Right ventricle myocardium superior (tissue), 1 donor: ENCODE results near the gene RHBDL1. TPM values are rescaled to one million over a fixed set of nuclear protein-coding genes. Genes with fewer than 3 reads are reported as not detected.
"Not testable (repeated sequence)": the region's sequence is repeated elsewhere in the genome, so short reads cannot be mapped to it uniquely, and the experiment has no call there.

Source experiments
- ATAC-seq: fragments of 200-7000 bp; cut with Tn5 transposase; one replicate; pipeline ENCODE4 v1.9.1; 2020; ENCODE audit warnings: mild to moderate bottlenecking; ENCODE audit not compliant: poor library complexity
- DNase-seq: peaks from one replicate; pipeline ENCODE4 v3.0.0-alpha.2; 2020
- intact Hi-C: fragments of 100-400 bp; cut with DNase I; formaldehyde crosslinking; loops from one replicate; pipeline ENCODE4 v1.11.2; 2022
- total RNA-seq: library from RNA; stranded (reverse); fragmentation: NEBNext Ultra II Directional; extraction: Animal tissue kit (Norgen Biotek cat#: 25700); gene quantifications from one replicate; pipeline ENCODE4 v1.2.1, GENCODE V29; 2021
- donor health status: DM: no; HTN: yes; CAD: no; lungs with severe emphysema.

RHBDL1 gene
- total RNA-seq, 1 donor from 2014 or later: 2.0 TPM

GRCh38 chr16:680625-680945 is 5.1 kb downstream of the RHBDL1 start:
- intact Hi-C loops: no loop called here
- ATAC-seq (no peak), DNase-seq (no peak)

DNA sequence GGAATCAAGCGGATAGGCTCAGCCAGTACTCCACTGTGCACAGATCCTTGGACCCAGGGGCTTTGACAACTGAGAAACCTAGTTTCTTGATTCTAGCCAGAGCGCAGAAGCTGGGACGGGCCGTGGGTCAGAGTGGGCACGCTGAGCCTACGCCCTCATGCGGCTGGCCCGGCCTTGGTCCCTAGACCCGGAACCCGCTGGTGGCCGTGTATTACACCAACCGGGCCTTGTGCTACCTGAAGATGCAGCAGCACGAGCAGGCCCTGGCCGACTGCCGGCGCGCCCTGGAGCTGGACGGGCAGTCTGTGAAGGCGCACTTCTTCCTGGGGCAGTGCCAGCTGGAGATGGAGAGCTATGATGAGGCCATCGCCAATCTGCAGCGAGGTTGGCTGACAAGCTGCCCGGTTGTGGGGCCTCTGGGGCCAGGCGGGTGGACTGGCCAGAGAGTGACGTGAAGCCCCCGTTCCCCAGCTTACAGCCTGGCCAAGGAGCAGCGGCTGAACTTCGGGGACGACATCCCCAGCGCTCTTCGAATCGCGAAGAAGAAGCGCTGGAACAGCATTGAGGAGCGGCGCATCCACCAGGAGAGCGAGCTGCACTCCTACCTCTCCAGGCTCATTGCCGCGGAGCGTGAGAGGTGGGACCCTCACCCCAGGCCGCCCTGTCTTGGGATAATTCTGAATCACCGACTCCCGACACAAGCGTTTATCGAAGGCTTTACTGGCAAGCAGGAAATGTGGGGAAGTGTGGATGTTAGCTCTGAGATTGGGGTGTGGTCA is 5.7 kb downstream of the RHBDL1 start:
- intact Hi-C loops: no loop called here

GRCh38 chr16:681746-682427 is 6.4 kb downstream of the RHBDL1 start:
- intact Hi-C loops: no loop called here
- ATAC-seq: no peak
- no peak for DNase-seq

More for the DNA sequence above, 5.7 kb downstream of the RHBDL1 start:
- ATAC-seq (no peak), DNase-seq (peak; percentile 72)

- DNase-seq (no peak), ATAC-seq (no peak)
- intact Hi-C loops: no loop called here
Observed at GRCh38 chr16:682493-683395, 7.3 kb downstream of the RHBDL1 start.

DNA sequence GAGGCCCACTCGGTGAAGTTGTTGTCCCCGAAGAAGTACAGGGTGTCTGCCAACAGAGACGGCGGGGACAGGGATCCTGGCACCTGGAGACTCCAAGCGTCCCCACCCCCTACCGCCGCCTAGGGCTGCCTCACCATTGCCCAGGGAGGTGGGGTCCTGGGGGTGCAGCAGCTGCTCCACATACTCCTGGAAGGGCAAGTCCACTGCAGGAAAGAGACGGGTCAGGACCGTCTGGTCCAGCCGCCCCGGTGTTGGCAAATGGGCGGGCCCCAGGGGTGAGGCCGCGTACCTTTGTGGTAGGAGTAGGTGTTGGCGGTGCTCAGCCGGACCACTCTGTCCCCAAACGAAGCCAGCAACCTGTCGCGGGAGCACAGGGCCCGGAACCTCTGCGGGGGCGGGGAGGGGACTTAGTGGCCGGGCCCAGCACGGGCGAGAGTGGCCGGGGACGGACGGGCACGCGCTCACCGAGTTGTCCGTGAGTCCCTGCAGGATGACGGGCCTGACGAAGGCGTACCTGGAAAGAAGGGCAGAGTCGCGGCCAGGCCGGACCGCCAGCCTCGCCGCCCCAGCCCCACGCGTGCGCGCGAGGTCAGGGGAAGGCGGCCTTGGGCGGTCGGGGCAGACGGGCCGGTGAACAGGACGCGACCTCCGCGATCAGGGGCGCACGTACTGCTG is 8.1 kb downstream of the RHBDL1 start:
- intact Hi-C loops: no loop called here
- ATAC-seq (no peak), DNase-seq (no peak)

DNA sequence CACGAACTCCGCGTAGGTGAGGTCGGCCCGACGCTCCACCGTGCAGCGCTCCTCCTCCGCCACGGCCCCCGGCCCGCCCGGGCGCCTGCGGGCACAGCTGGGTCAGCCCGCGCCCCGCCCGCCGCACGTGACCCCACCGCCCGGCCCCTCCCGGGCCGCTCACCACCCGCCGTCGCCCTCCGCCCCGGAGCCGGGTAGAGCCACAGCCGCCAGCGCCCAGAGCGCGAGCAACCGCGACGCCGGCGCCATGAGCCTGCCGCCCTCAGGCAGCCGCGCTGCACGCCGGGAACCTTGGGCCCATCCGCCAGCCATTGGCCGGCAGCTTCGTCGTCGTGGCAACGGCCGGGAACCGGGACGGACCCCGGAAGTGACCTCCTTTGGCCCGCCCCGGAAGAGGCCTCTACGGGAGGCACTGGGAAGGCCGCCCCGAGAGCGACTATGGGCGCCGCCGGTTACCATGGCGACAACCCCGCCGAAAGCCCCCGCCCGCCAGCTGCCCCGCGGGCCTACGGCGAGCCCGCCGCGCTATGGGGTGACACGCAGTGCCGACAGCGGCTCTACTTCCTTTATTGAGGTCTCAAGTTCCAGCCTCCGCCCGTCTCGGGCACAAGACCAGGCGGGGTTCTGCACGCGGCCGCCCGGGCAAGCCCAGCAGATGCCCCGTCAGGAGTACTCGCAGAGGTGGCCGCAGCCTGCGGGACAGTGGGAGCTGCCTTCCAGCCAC is 8.8 kb downstream of the RHBDL1 start, which contains the start of gene JMJD8:
Gene JMJD8 (minus strand): TSS at position 264 of the 724 bp plus-strand sequence. CDS start 15 bp downstream, at position 249.
- intact Hi-C loops: no loop called here
- ATAC-seq: peak; percentile 76
- DNase-seq: peak; percentile 99

GRCh38 chr16:684961-685696 is 9.7 kb downstream of the RHBDL1 start:
- no peak for ATAC-seq
- no peak for DNase-seq
- intact Hi-C loops: no loop called here

DNA sequence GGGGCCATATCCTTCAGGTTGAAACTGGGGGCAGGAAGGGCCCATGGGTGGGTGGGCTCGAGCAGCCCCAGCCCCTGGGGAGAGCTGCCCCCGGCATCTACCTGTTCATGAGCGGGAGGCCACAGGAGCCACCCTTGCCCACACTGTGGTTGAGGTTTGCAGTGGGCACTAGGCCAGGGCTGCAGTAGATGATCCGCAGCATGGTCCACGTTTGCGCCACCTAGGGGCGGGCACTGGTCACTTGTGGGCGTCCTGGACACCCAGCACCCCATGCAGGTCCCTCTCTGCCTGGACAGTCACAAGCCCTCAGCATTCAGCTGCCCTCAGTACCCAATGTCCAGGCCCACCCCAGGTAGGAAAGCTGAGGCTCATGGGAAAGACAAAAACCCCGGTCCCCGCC is 10.5 kb downstream of the RHBDL1 start:
- ATAC-seq: no peak
- DNase-seq: no peak
- intact Hi-C loops: no loop called here

- DNase-seq (no peak), ATAC-seq (no peak)
- intact Hi-C loops: no loop called here
Observed at GRCh38 chr16:686459-687260, 11.2 kb downstream of the RHBDL1 start.

- no peak for ATAC-seq
- intact Hi-C loops: no loop called here
- DNase-seq: no peak
Observed at GRCh38 chr16:687499-687898, 12.0 kb downstream of the RHBDL1 start.

GRCh38 chr16:689175-689897 is 13.9 kb downstream of the RHBDL1 start:
- intact Hi-C loops: no loop called here
- no peak for ATAC-seq
- DNase-seq: no peak

DNA sequence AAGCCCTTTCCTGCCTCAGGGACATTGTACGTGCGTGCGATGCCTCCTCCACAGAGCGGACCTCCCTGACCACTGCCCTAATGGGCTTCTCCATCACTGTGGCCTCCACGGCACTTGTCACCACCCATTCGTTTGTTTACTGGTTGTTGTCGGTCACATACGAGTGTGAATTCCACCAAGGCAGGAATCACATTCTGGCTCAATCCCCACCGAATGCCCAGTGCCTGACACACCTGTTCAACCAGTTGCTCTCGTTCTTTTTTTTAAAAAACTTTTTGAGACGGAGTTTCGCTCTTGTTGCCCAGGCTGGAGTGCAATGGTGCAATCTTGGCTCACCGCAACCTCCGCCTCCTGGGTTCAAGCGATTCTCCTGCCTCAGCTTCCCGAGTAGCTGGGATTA is 15.8 kb downstream of the RHBDL1 start:
- intact Hi-C loops, DNase-seq, ATAC-seq: not testable (repeated sequence)

DNA sequence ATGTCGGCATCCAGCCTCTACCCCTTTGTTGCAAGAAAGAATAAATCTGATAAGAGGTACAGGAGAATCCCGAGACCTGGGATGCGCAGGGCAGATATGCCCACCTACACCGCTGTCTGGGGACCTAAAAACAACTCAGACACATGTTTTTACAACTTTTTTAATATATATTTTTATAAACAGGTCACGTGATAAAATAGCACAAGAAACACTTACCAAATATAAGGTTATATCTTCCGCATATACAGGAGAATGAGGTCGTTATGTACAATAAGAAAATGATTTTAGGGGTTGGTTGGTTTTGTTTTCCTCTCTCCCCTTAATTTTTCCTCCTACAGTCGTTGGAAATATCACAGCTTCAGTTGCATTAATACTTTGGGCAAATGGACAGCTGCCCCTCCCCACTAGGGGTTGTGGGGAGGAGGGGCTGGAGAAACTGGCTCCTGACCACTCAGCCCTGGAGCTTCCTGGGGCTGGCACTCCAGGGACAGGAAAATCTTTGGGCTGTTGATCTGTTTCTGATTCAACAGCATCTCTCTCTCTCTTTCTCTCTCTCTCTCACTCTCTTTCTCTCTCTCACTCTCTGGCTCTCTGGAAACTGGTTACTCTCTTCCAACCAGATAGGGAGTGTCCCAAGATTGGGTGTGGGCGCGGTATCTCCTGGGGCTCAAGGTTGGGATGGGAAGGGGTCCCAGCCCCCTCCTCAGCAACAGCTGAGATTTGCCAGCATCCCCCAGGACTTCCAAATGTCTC is 17.1 kb downstream of the RHBDL1 start:
- intact Hi-C loops: no loop called here
- DNase-seq (no peak), ATAC-seq (no peak)

DNA sequence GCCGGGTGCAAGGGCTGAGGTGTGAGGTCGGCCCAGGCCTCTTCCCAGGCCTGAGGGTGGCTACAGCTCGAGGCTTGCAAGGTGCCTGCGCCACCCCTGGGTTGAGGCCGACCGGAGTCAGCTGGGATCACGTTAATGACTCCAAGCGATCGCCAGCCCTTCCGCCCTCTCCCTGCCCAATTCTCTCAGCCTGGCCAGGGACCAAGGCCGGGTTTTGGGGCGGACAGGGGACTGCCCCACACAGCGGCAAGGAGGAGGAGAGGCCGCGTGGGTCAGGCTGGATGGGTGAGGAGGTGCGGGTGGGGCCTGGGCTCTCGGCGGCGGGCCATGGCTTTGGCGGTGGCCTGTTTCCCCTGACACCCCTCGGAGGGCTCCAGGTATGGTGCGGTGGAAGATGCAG is 17.9 kb downstream of the RHBDL1 start:
- DNase-seq: no peak
- no peak for ATAC-seq
- intact Hi-C loops: no loop called here

- ATAC-seq: no peak
- intact Hi-C loops: no loop called here
Observed at GRCh38 chr16:693766-694165, 18.3 kb downstream of the RHBDL1 start.

More at GRCh38 chr16:693766-694165, 18.3 kb downstream of the RHBDL1 start:
- DNase-seq: no peak
